ENCODE results near the gene IL32.

DNA sequence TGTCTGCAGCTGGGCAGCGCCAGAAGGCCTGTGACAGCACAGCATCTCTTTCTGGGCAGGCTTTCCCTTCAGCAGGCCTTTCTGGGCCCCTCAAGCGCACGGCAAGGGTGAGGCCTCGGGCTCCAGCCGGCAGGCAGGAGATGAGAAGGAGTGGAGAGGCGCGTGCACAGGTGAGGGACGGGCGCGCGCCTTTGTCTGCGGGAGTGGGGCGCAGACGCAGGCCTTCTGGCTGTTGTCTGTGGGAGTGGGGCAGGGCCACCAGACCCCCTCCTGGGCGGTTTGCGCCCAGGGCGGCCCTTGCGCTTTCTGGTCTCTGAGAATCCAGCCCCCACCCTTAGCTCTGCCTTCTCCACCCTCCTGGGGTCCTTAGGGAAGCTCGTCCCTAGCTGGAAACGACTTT, 53.4 kb downstream of the IL32 start:
- no peak for TF ChIP-seq TAF1 (IDR thresholded peaks at IDR 0.05; ENCODE audit: low read depth)
- no peak for TF ChIP-seq TEAD4 (IDR thresholded peaks at IDR 0.05)
- TF ChIP-seq FOXM1 (IDR thresholded peaks at IDR 0.05; ENCODE audit: borderline replicate concordance, low read depth), result no peak
- no peak for TF ChIP-seq YY1 (IDR thresholded peaks at IDR 0.05; ENCODE audit: low read depth)
- no peak for TF ChIP-seq EP300 (IDR thresholded peaks at IDR 0.05; ENCODE audit: borderline replicate concordance)
- no peak for TF ChIP-seq TCF12 (IDR thresholded peaks at IDR 0.05; ENCODE audit: low read depth)
- no peak for TF ChIP-seq MAX (IDR thresholded peaks at IDR 0.05)
- TF ChIP-seq USF1 (IDR thresholded peaks at IDR 0.05), result no peak
- TF ChIP-seq CEBPB (IDR thresholded peaks at IDR 0.05), result no peak
- TF ChIP-seq EGR1 (IDR thresholded peaks at IDR 0.05), result no peak
- TF ChIP-seq NFIC (IDR thresholded peaks at IDR 0.05), result no peak

Measured in Ishikawa (cell line).